ENCODE data around the gene SNTG2. TPM values are rescaled to one million over a fixed set of nuclear protein-coding genes. Genes with fewer than 3 reads are reported as not detected.

SNTG2 gene
- total and polyA plus RNA-seq, 2 of the 13 experiments (the other 11 are each of a cell fraction or from before 2014, with no cell fraction given): not detected

GRCh38 chr2:1203772-1204171 lies 253.1 kb downstream of the SNTG2 start:
- BruUV-seq (replicated peaks): no TSS peak
- intact Hi-C loops (cut with micrococcal nuclease; ENCODE audit: unreplicated experiment) (no loop called here), in situ Hi-C loops (cut with HindIII; ENCODE audit: extremely low pct_ligation_motif_present, low pct_unique_long_range_greater_than_20kb) (no loop called here)
- no peaks in the 10 kb centered on the region for H3K4me1 ChIP-seq (ENCODE audit: insufficient read depth, low read length)
- no peaks in the 10 kb centered on the region for H3K36me3 ChIP-seq (replicated peaks in 1 of 2; ENCODE audit: control insufficient read depth in 1 of 2, insufficient read depth in 2 of 2, low read length in 2 of 2)
- ChIA-PET POLR2A (no interaction called here), CTCF (ENCODE audit: low intra/inter-chr PET ratio, low total read pairs) (no interaction called here)
- H3K27ac ChIP-seq (ENCODE audit: extremely low read length, insufficient read depth, low read length): no peak overlapping the region
- no peak for TF ChIP-seq MEIS1 (CRISPR knock-in tag; IDR thresholded peaks at IDR 0.05; ENCODE audit: borderline replicate concordance)
- peak; percentile 74 to 86; a peak in 3 of 4 replicates for TF ChIP-seq MAFK (conservative IDR thresholded peaks at IDR 0.05 in 1 of 2, IDR thresholded peaks at IDR 0.05 in 1 of 2; ENCODE audit: low read length in 2 of 2)
- TF ChIP-seq ZNF883 (CRISPR knock-in tag; IDR thresholded peaks at IDR 0.05; ENCODE audit: not compliant biosample characterization): no peak
- no peak for TF ChIP-seq SMARCE1 (IDR thresholded peaks at IDR 0.05; ENCODE audit: borderline replicate concordance)
- no peak for TF ChIP-seq MED13 (CRISPR knock-in tag; IDR thresholded peaks at IDR 0.05)
- no peak for TF ChIP-seq TIGD3 (CRISPR knock-in tag; IDR thresholded peaks at IDR 0.05; ENCODE audit: borderline replicate concordance)
- TF ChIP-seq MAFF (IDR thresholded peaks at IDR 0.05; ENCODE audit: low read depth, low read length): peak; percentile 82
- no peak for TF ChIP-seq FOSL2 (CRISPR knock-in tag; IDR thresholded peaks at IDR 0.05)
- no peak for TF ChIP-seq ZSCAN22 (CRISPR knock-in tag; IDR thresholded peaks at IDR 0.05)
- TF ChIP-seq PAWR (CRISPR knock-in tag; IDR thresholded peaks at IDR 0.05; ENCODE audit: borderline replicate concordance): no peak
- no peak for TF ChIP-seq PHF21A (CRISPR knock-in tag; IDR thresholded peaks at IDR 0.05)
- no peak for TF ChIP-seq SCMH1 (CRISPR knock-in tag; IDR thresholded peaks at IDR 0.05; ENCODE audit: borderline replicate concordance)
- TF ChIP-seq AGO2 (optimal IDR thresholded peaks at IDR 0.05; ENCODE audit: low read depth, low read length): no peak
- no peak for TF ChIP-seq ZSCAN30 (CRISPR knock-in tag; IDR thresholded peaks at IDR 0.05)
- no peak for TF ChIP-seq TP53 (CRISPR knock-in tag; conservative IDR thresholded peaks at IDR 0.05)
- no peak for TF ChIP-seq ZNF530 (CRISPR knock-in tag; IDR thresholded peaks at IDR 0.05; ENCODE audit: low read depth)
- FAIRE-seq (no peak), DNase-seq (ENCODE audit: low spot score) (no peak), ATAC-seq (no peak)
- WGBS (ENCODE audit: low lambda C conversion rate): 2% methylated on average over 6 of the region's 6 CpGs
- no peaks in the 10 kb centered on the region for H4K20me1 ChIP-seq (ENCODE audit: insufficient read depth, low read length)
- H3K4me2 ChIP-seq (ENCODE audit: low read depth, low read length): no peak overlapping the region
- H2AFZ ChIP-seq (ENCODE audit: low read length): no peak overlapping the region
- no peaks in the 10 kb centered on the region for H3K9me3 ChIP-seq (ENCODE audit: low read length)
- H3K79me2 ChIP-seq (ENCODE audit: insufficient read depth, low read length): no peaks in the 10 kb centered on the region
- peaks cover 0 to 8% of the 10 kb centered on the region in 2 experiments; a peak in 3 of 5 replicates for H3K27me3 ChIP-seq (ENCODE audit: control insufficient read depth in 1 of 2, insufficient read depth in 2 of 2, low read length in 2 of 2)
- H3K4me3 ChIP-seq (replicated peaks in 1 of 3; ENCODE audit: insufficient read depth in 1 of 3, low read depth in 2 of 3, low read length in 3 of 3): no peak overlapping the region
- no peak overlapping the region for H3K9ac ChIP-seq (ENCODE audit: insufficient read depth, low read depth, low read length)
